Measurements from ENCODE around the gene KLHDC3.

DNA sequence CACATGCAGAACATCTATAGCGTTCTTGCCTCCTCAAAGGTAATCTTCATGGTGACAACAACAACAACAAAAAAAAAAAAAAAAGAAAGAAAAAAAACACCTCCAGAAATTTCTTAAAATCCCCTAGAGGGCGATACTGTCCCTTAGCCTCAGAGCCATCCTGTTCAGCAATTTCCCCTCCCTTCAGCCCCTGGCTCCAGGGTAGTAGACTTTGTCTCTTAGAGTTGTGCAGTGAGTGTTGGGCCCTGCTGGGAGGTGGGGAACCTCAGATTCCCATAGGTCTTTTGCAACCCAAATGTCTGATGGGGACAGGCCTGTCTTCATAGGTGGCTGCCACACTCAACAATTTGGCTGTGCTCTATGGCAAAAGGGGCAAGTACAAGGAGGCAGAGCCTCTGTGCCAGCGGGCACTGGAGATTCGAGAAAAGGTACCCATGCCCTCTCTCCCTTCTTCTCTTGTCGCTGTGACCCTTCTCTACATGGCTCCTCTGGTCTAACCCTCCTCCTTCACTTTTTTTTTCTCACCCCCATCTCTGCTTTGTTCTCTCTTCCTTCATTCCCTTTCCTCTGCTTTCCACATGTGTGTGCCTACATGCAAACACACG, 56.1 kb downstream of the KLHDC3 start:
- TF ChIP-seq RAD21 (IDR thresholded peaks at IDR 0.05; ENCODE audit: low read depth) (peak; percentile 66), ZBTB7A (IDR thresholded peaks at IDR 0.05; ENCODE audit: low read depth) (no peak), CREB1 (IDR thresholded peaks at IDR 0.05; ENCODE audit: low read depth) (no peak), YY1 (IDR thresholded peaks at IDR 0.05; ENCODE audit: low read depth) (no peak), TAF1 (IDR thresholded peaks at IDR 0.05; ENCODE audit: low read depth) (no peak), NFIC (IDR thresholded peaks at IDR 0.05) (no peak), EGR1 (IDR thresholded peaks at IDR 0.05) (no peak), CEBPB (IDR thresholded peaks at IDR 0.05) (no peak), EP300 (IDR thresholded peaks at IDR 0.05; ENCODE audit: borderline replicate concordance) (no peak)
- TF ChIP-seq, protein P1, sequence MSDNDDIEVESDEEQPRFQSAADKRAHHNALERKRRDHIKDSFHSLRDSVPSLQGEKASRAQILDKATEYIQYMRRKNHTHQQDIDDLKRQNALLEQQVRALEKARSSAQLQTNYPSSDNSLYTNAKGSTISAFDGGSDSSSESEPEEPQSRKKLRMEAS (IDR thresholded peaks at IDR 0.05) = no peak
- TF ChIP-seq, protein P2, sequence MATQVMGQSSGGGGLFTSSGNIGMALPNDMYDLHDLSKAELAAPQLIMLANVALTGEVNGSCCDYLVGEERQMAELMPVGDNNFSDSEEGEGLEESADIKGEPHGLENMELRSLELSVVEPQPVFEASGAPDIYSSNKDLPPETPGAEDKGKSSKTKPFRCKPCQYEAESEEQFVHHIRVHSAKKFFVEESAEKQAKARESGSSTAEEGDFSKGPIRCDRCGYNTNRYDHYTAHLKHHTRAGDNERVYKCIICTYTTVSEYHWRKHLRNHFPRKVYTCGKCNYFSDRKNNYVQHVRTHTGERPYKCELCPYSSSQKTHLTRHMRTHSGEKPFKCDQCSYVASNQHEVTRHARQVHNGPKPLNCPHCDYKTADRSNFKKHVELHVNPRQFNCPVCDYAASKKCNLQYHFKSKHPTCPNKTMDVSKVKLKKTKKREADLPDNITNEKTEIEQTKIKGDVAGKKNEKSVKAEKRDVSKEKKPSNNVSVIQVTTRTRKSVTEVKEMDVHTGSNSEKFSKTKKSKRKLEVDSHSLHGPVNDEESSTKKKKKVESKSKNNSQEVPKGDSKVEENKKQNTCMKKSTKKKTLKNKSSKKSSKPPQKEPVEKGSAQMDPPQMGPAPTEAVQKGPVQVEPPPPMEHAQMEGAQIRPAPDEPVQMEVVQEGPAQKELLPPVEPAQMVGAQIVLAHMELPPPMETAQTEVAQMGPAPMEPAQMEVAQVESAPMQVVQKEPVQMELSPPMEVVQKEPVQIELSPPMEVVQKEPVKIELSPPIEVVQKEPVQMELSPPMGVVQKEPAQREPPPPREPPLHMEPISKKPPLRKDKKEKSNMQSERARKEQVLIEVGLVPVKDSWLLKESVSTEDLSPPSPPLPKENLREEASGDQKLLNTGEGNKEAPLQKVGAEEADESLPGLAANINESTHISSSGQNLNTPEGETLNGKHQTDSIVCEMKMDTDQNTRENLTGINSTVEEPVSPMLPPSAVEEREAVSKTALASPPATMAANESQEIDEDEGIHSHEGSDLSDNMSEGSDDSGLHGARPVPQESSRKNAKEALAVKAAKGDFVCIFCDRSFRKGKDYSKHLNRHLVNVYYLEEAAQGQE (IDR thresholded peaks at IDR 0.05; ENCODE audit: low read depth) = no peak
- TF ChIP-seq, protein P3, sequence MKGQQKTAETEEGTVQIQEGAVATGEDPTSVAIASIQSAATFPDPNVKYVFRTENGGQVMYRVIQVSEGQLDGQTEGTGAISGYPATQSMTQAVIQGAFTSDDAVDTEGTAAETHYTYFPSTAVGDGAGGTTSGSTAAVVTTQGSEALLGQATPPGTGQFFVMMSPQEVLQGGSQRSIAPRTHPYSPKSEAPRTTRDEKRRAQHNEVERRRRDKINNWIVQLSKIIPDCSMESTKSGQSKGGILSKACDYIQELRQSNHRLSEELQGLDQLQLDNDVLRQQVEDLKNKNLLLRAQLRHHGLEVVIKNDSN (IDR thresholded peaks at IDR 0.05) = no peak

All from Ishikawa (cell line).